Activated T-helper 17 cell treated with anti-CD3 and anti-CD28 coated beads, Interleukin-2, amount 50 U/mL, for 72 hours (primary cell): ENCODE measurements around the gene TCAP. TPM values are rescaled to one million over a fixed set of nuclear protein-coding genes. Genes with fewer than 3 reads are reported as not detected.
A peak's percentile ranks its signal among the peaks of the same experiment; 100 is the strongest.

Source experiments
- ATAC-seq: fragments of 150-1000 bp; cut with Tn5 transposase; replicated peaks from 2 replicates; pipeline ENCODE4 v1.10.0; 2021; ENCODE audit warnings: mild to moderate bottlenecking, moderate library complexity
- H3K27ac Mint-ChIP-seq: one replicate; pipeline ENCODE4 v1.8.0; 2022; ENCODE audit warnings: mixed read lengths
- H3K27me3 Mint-ChIP-seq: one replicate; pipeline ENCODE4 v1.8.0; 2022; ENCODE audit warnings: mixed read lengths
- H3K36me3 Mint-ChIP-seq: one replicate; pipeline ENCODE4 v1.8.0; 2022; ENCODE audit warnings: low read depth, mild to moderate bottlenecking, mixed read lengths
- H3K4me1 Mint-ChIP-seq: one replicate; pipeline ENCODE4 v1.8.0; 2022; ENCODE audit warnings: mixed read lengths
- H3K4me3 Mint-ChIP-seq: one replicate; pipeline ENCODE4 v1.8.0; 2022; ENCODE audit warnings: mild to moderate bottlenecking, mixed read lengths
- H3K9me3 Mint-ChIP-seq: one replicate; pipeline ENCODE4 v1.8.0; 2022; ENCODE audit warnings: mixed read lengths
- total RNA-seq, 2 donors: library from RNA; stranded (reverse); gene quantifications; one replicate each; pipeline ENCODE4 v1.2.3, GENCODE V29; 2022

TCAP gene
- total RNA-seq, 2 donors from 2014 or later = 2.0 to 2.5 TPM

DNA sequence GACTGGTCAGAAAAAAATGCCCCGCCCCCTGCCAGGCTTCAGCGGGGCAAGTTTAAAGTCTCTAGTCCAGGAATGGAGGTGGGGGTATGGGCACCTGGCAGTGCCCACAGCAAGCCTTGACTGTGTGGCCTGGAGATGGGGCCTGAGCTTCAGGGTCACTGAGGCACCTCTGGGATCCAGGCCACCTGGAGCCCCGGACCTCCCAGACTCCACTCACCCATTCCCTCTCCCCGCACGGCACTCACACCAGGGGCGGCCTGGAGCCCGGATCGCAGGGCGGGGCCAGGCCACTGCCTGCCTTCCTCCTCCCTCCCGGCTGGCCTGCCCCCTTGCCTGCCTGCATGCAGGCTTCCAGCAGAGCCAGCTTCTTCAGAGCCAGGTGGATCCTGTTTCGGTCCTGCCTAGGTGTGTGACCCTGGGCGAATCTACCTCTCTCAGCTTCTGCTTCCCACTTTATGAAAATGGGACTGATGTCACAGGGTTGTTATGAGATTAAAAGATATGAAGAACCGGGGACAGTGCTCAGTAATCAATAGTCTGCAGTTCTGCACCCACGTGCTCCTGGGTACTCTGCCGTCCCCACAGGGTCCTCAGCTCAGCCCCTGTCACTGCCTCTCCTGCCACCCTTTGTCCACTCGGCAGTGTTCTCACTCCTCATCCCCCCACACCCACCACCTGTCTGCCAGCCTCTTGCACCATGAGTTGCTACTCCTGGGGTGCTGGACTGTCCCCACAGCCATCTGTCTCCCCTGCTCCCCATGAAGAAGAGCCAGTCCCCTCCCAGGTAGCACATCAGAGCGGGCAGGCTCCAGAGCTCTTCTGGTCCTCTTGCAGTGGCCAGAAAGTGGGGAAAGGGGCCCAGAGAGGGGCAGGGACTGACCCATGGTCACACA is 1.2 kb upstream of the TCAP start:
- Mint-ChIP-seq H3K27me3 (peaks cover 9% of the 10 kb centered on the region), H3K9me3 (no peaks in the 10 kb centered on the region), H3K4me3 (no peak overlapping the region), H3K27ac (no peak overlapping the region), H3K4me1 (peaks cover 5% of the 10 kb centered on the region), H3K36me3 (peaks cover 24% of the 10 kb centered on the region)
- no peak for ATAC-seq

DNA sequence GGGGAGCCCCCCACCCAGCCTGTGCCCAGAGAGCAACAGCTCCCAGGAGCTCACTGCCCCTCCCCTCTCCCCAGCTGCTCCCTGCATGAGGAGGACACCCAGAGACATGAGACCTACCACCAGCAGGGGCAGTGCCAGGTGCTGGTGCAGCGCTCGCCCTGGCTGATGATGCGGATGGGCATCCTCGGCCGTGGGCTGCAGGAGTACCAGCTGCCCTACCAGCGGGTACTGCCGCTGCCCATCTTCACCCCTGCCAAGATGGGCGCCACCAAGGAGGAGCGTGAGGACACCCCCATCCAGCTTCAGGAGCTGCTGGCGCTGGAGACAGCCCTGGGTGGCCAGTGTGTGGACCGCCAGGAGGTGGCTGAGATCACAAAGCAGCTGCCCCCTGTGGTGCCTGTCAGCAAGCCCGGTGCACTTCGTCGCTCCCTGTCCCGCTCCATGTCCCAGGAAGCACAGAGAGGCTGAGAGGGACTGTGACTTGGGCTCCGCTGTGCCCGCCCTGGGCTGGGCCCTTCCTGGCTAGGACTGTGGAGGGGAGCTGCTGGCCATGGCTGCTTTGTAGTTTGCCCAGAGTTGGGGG is 584 bp downstream of the TCAP start:
- peaks cover 14% of the 10 kb centered on the region for H3K36me3 Mint-ChIP-seq
- peak; percentile 30 for ATAC-seq
- no peaks in the 10 kb centered on the region for H3K9me3 Mint-ChIP-seq
- H3K4me1 Mint-ChIP-seq = peaks cover 5% of the 10 kb centered on the region
- no peak overlapping the region for H3K4me3 Mint-ChIP-seq
- H3K27ac Mint-ChIP-seq = no peak overlapping the region
- peaks cover 17% of the 10 kb centered on the region for H3K27me3 Mint-ChIP-seq

DNA sequence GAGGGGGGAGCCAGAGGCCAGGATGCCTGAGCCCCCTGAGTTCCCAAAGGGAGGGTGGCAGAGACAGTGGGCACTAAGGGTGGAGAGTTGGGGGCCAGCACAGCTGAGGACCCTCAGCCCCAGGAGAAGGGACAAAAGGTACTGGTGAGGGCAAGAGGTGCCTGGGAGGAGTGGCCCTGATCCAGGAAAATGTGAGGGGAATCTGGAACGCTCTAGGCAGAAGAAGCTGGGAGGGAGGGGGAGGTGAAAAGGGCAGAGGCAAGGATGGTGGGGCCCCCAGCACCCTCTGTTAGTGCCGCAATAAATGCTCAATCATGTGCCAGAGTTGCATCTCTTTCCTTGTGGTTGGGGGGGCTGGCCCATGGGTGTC is 1.1 kb downstream of the TCAP start:
- no peak overlapping the region for H3K4me3 Mint-ChIP-seq
- ATAC-seq = no peak
- H3K27ac Mint-ChIP-seq = no peak overlapping the region
- H3K9me3 Mint-ChIP-seq = no peaks in the 10 kb centered on the region
- H3K4me1 Mint-ChIP-seq = peaks cover 5% of the 10 kb centered on the region
- H3K36me3 Mint-ChIP-seq = peaks cover 9% of the 10 kb centered on the region
- peaks cover 17% of the 10 kb centered on the region for H3K27me3 Mint-ChIP-seq

DNA sequence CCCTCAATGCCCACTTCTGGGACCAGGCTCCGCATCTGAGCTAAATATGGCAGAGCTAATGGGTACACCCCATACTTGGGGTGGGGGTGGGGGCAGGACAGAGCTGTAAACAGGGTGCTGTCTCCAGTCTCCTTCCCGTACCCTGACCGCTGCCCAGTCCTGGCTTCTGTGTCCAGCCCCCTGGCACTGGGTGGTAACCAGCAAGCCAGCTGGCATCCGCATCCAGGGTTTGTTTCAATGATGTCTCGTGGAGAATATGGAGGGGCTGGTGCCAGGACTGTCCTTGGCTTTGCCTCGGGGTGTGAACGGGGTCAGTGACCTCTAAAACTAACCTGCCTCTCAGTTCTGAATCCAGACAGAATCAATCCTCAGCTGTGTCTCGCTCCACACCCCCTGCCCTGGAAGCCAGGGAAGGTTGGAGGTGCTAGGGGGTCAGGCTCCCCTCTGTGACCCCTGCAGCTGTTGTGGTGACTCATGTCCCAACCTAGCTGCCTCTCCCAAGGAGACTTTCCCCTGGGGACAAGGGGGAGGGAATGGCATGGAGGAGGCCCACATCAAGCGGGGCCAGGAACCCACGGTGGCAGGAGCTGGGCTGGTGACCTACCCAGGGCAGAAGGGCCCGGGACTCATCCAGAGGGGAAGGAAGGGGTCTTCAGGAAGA is 1.6 kb downstream of the TCAP start:
- ATAC-seq = no peak
- Mint-ChIP-seq H3K27ac (no peak overlapping the region), H3K36me3 (peaks cover 4% of the 10 kb centered on the region), H3K27me3 (peaks cover 17% of the 10 kb centered on the region), H3K4me3 (no peak overlapping the region), H3K4me1 (peaks cover 6% of the 10 kb centered on the region), H3K9me3 (no peaks in the 10 kb centered on the region)

DNA sequence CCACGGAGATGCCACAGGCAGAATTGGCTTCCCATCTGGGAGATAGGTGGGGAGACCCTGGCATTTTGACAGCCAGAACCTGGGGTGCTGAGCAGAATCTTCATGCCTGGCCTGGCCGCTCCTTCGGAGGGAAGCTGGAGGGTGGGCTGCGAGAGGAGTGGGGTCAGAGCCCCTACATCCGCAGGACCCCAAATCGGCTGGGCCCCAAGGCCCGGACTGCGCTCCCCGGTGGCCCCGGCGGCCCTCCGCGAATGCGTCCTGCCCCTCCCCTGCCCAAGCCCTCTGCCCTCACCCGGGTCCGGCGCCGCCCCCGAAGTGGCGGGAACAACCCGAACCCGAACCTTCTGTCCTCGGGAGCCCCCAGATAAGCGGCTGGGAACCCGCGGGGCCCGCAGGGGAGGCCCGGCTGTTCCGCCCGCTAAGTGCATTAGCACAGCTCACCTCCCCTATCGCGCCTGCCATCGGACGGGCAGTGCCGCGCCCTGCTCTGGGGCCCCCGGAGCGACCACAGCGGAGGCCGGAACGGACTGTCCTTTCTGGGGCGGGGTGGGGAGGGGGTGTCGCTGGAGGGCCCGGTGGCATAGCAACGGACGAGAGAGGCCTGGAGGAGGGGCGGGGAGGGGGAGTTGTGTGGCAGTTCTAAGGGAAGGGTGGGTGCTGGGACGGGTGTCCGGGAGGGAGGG is 2.3 kb downstream of the TCAP start:
- Mint-ChIP-seq H3K9me3 (no peaks in the 10 kb centered on the region), H3K36me3 (no peaks in the 10 kb centered on the region), H3K27me3 (peaks cover 17% of the 10 kb centered on the region), H3K4me1 (peaks cover 10% of the 10 kb centered on the region), H3K4me3 (peak overlapping the region; percentile 48), H3K27ac (no peak overlapping the region)
- no peak for ATAC-seq

DNA sequence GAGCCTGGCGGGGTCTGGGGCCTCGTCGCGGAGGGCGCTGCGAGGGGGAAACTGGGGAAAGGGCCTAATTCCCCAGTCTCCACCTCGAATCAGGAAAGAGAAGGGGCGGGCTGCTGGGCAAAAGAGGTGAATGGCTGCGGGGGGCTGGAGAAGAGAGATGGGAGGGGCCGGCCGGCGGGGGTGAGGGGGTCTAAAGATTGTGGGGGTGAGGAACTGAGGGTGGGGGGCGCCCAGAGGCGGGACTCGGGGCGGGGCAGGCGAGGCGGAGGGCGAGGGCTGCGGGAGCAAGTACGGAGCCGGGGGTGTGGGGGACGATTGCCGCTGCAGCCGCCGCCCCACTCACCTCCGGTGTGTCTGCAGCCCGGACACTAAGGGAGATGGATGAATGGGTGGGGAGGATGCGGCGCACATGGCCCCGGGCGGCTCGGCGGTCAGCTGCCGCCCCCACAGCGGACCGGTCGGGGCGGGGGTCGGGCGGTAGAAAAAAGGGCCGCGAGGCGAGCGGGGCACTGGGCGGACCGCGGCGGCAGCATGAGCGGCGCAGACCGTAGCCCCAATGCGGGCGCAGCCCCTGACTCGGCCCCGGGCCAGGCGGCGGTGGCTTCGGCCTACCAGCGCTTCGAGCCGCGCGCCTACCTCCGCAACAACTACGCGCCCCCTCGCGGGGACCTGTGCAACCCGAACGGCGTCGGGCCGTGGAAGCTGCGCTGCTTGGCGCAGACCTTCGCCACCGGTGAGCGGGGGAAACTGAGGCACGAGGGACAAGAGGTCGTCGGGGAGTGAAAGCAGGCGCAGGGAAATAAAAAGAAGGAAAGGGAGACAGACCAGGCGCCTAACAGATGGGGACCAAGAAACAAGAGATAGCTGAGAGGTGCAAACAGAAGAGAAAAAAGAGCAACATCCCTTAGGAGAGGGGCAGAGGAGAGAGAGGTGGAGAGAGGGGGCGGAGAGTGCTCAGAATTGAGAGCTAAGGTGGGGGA is 3.1 kb downstream of the TCAP start, which contains the start of gene PNMT:
Gene PNMT, plus strand, starts transcription at position 509 of the 980 bp plus-strand sequence. Its CDS starts 23 bp downstream, at position 532.
- H3K36me3 Mint-ChIP-seq = no peaks in the 10 kb centered on the region
- H3K4me3 Mint-ChIP-seq = peak within 1 kb of the TSS; percentile 48
- H3K4me1 Mint-ChIP-seq = peaks cover 10% of the 10 kb centered on the region
- no peaks in the 10 kb centered on the region for H3K9me3 Mint-ChIP-seq
- no peak within 1 kb of the TSS for H3K27ac Mint-ChIP-seq
- peak; percentile 70 for ATAC-seq
- H3K27me3 Mint-ChIP-seq = peaks cover 17% of the 10 kb centered on the region

DNA sequence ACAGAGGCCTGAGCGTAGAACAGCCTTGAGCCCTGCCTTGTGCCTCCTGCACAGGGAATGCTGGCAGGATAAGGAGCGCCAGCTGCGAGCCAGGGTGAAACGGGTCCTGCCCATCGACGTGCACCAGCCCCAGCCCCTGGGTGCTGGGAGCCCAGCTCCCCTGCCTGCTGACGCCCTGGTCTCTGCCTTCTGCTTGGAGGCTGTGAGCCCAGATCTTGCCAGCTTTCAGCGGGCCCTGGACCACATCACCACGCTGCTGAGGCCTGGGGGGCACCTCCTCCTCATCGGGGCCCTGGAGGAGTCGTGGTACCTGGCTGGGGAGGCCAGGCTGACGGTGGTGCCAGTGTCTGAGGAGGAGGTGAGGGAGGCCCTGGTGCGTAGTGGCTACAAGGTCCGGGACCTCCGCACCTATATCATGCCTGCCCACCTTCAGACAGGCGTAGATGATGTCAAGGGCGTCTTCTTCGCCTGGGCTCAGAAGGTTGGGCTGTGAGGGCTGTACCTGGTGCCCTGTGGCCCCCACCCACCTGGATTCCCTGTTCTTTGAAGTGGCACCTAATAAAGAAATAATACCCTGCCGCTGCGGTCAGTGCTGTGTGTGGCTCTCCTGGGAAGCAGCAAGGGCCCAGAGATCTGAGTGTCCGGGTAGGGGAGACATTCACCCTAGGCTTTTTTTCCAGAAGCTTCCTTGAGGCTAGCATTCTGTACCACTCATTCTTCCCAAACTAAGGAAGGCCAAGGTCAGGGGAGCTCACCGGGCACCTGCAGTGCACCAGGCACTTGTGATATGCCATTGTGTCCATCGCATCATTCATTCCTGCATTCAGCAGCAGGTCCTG is 5.0 kb downstream of the TCAP start:
- no peak overlapping the region for H3K4me3 Mint-ChIP-seq
- no peak for ATAC-seq
- peaks cover 17% of the 10 kb centered on the region for H3K27me3 Mint-ChIP-seq
- H3K9me3 Mint-ChIP-seq = no peaks in the 10 kb centered on the region
- H3K4me1 Mint-ChIP-seq = peaks cover 10% of the 10 kb centered on the region
- H3K27ac Mint-ChIP-seq = no peak overlapping the region
- H3K36me3 Mint-ChIP-seq = no peaks in the 10 kb centered on the region

DNA sequence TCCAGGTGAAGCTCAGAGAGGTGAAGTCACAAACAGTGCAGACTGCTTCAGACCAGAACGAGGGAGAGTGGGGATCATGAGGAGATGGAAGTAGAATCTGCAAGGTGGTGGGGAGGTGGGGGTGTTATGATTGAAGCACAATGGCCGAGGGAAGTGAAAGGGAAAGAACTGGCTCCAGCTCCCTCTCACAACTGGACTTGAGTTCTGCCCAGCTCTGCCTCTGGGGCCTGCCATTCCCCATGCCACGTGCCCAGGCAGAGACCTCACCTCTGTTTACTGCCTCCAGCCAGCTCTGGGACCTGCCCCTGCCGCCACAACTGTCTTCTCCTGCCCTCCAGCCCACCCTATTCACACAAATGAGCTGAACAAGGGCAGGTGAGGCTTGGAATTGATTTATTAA is 5.6 kb downstream of the TCAP start:
- H3K4me1 Mint-ChIP-seq = peaks cover 10% of the 10 kb centered on the region
- H3K9me3 Mint-ChIP-seq = no peaks in the 10 kb centered on the region
- no peak overlapping the region for H3K4me3 Mint-ChIP-seq
- peaks cover 17% of the 10 kb centered on the region for H3K27me3 Mint-ChIP-seq
- ATAC-seq = no peak
- no peaks in the 10 kb centered on the region for H3K36me3 Mint-ChIP-seq
- H3K27ac Mint-ChIP-seq = no peak overlapping the region

DNA sequence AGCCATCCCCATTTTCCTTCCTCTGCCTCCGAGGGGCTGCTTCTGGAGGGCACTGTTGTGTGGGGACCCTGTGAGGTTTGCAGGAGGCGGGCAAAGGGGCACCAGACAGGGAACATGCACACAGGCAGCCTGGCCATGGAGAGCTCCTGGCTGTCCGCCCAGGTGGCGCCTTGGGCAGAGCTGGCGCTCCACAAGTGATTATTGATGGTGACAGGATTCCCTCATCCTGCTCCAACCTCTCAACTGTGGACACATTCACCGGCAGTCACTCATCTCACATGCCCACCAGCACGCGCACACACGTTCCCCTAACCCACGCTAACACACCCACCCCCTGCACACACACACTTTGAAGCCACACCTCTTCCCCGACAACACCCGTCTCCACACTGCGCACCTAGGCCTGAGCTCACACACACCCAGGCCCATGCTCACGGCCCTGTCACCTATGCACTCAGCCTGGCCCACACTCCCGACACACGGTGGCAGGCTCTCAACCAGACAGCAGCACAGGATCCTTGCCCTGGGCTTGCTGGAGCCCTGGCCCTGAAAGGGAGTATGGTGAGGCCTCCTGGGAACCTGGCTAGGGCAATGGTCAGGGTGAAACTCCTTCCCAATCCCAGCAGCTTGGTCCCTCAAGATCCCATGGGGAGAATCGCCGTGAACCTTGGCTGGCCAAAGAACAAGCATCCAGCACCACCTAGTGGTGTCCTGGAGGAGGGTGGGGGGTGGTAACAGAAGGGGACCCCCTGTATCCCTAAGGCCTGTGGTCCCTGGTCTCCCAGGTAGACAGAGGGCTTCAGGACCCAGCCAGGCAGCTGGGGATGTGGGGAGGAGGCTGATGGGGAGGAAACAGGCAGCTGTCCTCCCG is 6.7 kb downstream of the TCAP start:
- H3K27ac Mint-ChIP-seq = no peak overlapping the region
- no peaks in the 10 kb centered on the region for H3K36me3 Mint-ChIP-seq
- no peak overlapping the region for H3K4me3 Mint-ChIP-seq
- H3K4me1 Mint-ChIP-seq = peaks cover 16% of the 10 kb centered on the region
- no peaks in the 10 kb centered on the region for H3K9me3 Mint-ChIP-seq
- ATAC-seq = no peak
- peaks cover 13% of the 10 kb centered on the region for H3K27me3 Mint-ChIP-seq

DNA sequence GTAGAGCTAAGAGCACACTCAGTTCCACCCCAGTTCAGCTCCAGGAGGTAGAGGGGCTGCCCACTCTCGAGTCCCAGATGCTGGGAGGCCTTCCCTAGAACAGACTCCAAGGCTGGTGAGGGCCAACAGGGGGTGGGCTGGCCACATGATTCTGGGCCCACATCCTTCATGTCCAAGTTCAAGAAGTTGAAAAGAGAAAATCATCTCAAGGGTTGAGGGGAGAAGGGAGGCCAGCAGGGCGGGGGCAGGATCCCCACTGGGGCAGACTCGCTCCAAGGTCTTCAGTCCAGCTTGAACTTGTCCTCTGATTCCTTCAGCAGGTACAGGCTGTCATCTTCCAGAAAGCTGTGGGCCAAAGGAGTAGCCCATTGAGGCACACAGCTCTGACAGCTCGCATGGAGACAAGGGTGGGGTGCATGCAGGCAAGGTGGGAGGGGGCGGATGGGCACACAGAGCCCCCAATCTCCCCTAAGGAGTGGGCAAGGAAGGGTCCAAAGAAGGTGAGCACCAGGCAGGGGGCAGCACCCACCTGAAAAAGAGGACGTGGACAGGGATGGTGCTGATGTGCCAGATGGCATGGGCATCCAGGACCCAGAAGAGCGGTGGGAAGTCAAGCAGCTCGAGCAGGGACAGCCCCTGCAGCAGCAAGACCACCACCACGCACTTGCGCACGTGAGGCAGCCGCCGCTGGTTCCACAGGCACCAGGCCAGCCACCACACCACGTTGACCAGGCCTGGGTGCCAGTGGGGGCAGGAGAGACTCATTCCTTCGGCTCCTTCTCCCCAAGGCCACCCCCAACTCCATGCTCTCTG is 7.6 kb downstream of the TCAP start:
- no peak for ATAC-seq
- Mint-ChIP-seq H3K27ac (no peak overlapping the region), H3K9me3 (no peaks in the 10 kb centered on the region), H3K4me3 (no peak overlapping the region), H3K27me3 (peaks cover 13% of the 10 kb centered on the region), H3K36me3 (no peaks in the 10 kb centered on the region), H3K4me1 (peaks cover 20% of the 10 kb centered on the region)

DNA sequence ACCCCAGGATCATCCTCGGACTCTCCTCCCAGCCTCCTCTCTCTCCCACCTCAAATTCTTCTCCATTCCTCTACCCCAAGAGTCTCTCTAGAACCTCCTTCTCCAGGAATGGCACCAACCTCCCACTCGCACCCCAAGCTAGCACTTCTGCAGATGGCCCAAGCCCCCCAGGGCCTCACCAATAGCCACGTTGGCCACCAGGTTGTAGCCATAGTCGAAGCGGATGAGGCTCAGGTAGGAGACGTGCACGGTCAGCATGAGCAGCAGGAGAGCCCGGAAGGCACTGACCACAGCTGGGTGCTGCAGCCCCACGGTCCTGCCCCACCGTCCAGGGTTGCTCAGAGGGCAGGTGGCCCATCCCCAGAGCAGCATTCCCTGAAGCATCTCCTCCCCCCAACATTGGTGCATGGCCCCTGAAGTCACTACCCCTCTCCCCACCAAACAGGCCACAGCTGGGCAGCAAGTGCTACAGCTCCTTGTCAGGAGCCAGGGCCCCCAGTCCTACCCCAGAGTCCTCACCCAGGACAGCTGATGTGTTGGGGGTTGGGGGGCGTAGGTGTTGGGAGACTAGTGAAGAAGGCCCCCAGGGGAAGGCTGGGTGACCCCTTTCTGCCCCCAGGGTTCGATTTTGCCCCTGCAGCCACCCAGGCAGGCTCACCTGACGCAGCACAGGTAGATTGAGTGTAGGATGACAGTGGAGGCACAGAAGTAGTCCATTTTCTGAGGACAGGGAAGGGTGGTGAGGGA is 8.4 kb downstream of the TCAP start:
- no peaks in the 10 kb centered on the region for H3K9me3 Mint-ChIP-seq
- no peak overlapping the region for H3K27ac Mint-ChIP-seq
- H3K4me1 Mint-ChIP-seq = peaks cover 17% of the 10 kb centered on the region
- no peaks in the 10 kb centered on the region for H3K36me3 Mint-ChIP-seq
- peaks cover 11% of the 10 kb centered on the region for H3K27me3 Mint-ChIP-seq
- no peak for ATAC-seq
- H3K4me3 Mint-ChIP-seq = no peak overlapping the region
